Measurements from ENCODE around the gene PPFIA1. TPM values are rescaled to one million over a fixed set of nuclear protein-coding genes. Genes with fewer than 3 reads are reported as not detected.
A peak's percentile ranks its signal among the peaks of the same experiment; 100 is the strongest.

PPFIA1 gene
- total and polyA plus RNA-seq, 2 of the 13 experiments (the other 11 are each of a cell fraction or from before 2014, with no cell fraction given): 29.9 to 45.2 TPM

GRCh38 chr11:70419307-70420007, 149.0 kb downstream of the PPFIA1 start:
- no peak overlapping the region for H3K4me2 ChIP-seq (ENCODE audit: low read depth, low read length)
- CTCF ChIA-PET (ENCODE audit: low intra/inter-chr PET ratio, low total read pairs): no interaction called here
- POLR2A ChIA-PET: no interaction called here
- intact Hi-C loops (cut with micrococcal nuclease; ENCODE audit: unreplicated experiment): no loop called here
- H2AFZ ChIP-seq (ENCODE audit: low read length): no peak overlapping the region
- in situ Hi-C loops (cut with HindIII; ENCODE audit: extremely low pct_ligation_motif_present, low pct_unique_long_range_greater_than_20kb): no loop called here
- ATAC-seq: no peak
- no peak for FAIRE-seq
- no peak overlapping the region for H3K4me3 ChIP-seq (replicated peaks in 1 of 3; ENCODE audit: insufficient read depth in 1 of 3, low read depth in 2 of 3, low read length in 3 of 3)
- H3K9me3 ChIP-seq (ENCODE audit: low read length): no peaks in the 10 kb centered on the region
- no TSS peak for BruUV-seq (replicated peaks)
- DNase-seq (ENCODE audit: low spot score): no peak
- no peaks in the 10 kb centered on the region for H3K79me2 ChIP-seq (ENCODE audit: insufficient read depth, low read length)
- H3K9ac ChIP-seq (ENCODE audit: insufficient read depth, low read depth, low read length): no peak overlapping the region
- no peaks in the 10 kb centered on the region for H4K20me1 ChIP-seq (ENCODE audit: insufficient read depth, low read length)
- WGBS (ENCODE audit: low lambda C conversion rate): 97% methylated on average over 17 of the region's 17 CpGs
- no peak overlapping the region for H3K27ac ChIP-seq (ENCODE audit: extremely low read length, insufficient read depth, low read length)
- H3K4me1 ChIP-seq (ENCODE audit: insufficient read depth, low read length): no peaks in the 10 kb centered on the region
- no peaks in the 10 kb centered on the region for H3K27me3 ChIP-seq (ENCODE audit: control insufficient read depth in 1 of 2, insufficient read depth in 2 of 2, low read length in 2 of 2)
- peaks cover 49 to 87% of the 10 kb centered on the region in 2 experiments for H3K36me3 ChIP-seq (replicated peaks in 1 of 2; ENCODE audit: control insufficient read depth in 1 of 2, insufficient read depth in 2 of 2, low read length in 2 of 2)
- no peak for TF ChIP-seq MAF1 (CRISPR knock-in tag; IDR thresholded peaks at IDR 0.05; ENCODE audit: borderline replicate concordance)
- TF ChIP-seq ZNF770 (CRISPR knock-in tag; IDR thresholded peaks at IDR 0.05): 0 out of 2 replicates have a peak, but pooled peaks have one; percentile 11

- DNase-seq (ENCODE audit: low spot score): no peak
- Histone ChIP-seq H3K27me3 (ENCODE audit: control insufficient read depth in 1 of 2, insufficient read depth in 2 of 2, low read length in 2 of 2) (no peaks in the 10 kb centered on the region), H4K20me1 (ENCODE audit: insufficient read depth, low read length) (no peaks in the 10 kb centered on the region), H3K4me2 (ENCODE audit: low read depth, low read length) (no peak overlapping the region), H3K9ac (ENCODE audit: insufficient read depth, low read depth, low read length) (no peak overlapping the region), H2AFZ (ENCODE audit: low read length) (no peak overlapping the region), H3K4me1 (ENCODE audit: insufficient read depth, low read length) (no peaks in the 10 kb centered on the region), H3K79me2 (ENCODE audit: insufficient read depth, low read length) (no peaks in the 10 kb centered on the region), H3K9me3 (ENCODE audit: low read length) (no peaks in the 10 kb centered on the region), H3K4me3 (replicated peaks in 1 of 3; ENCODE audit: insufficient read depth in 1 of 3, low read depth in 2 of 3, low read length in 3 of 3) (no peak overlapping the region), H3K36me3 (replicated peaks in 1 of 2; ENCODE audit: control insufficient read depth in 1 of 2, insufficient read depth in 2 of 2, low read length in 2 of 2) (peaks cover 46 to 87% of the 10 kb centered on the region in 2 experiments), H3K27ac (ENCODE audit: extremely low read length, insufficient read depth, low read length) (no peak overlapping the region)
- ChIA-PET POLR2A (no interaction called here), CTCF (ENCODE audit: low intra/inter-chr PET ratio, low total read pairs) (no interaction called here)
- WGBS (ENCODE audit: low lambda C conversion rate): over 99% methylated on average over 14 of the region's 14 CpGs
- in situ Hi-C loops (cut with HindIII; ENCODE audit: extremely low pct_ligation_motif_present, low pct_unique_long_range_greater_than_20kb) (no loop called here), intact Hi-C loops (cut with micrococcal nuclease; ENCODE audit: unreplicated experiment) (no loop called here)
- ATAC-seq: no peak
- BruUV-seq (replicated peaks): TSS peak; percentile 45
- no peak for FAIRE-seq
- TF ChIP-seq SRY (CRISPR knock-in tag; IDR thresholded peaks at IDR 0.05) (no peak), GATAD2A (CRISPR knock-in tag; IDR thresholded peaks at IDR 0.05) (no peak), ZXDC (CRISPR knock-in tag; IDR thresholded peaks at IDR 0.05) (no peak), THRA (CRISPR knock-in tag; IDR thresholded peaks at IDR 0.05; ENCODE audit: borderline replicate concordance) (no peak), MED13 (CRISPR knock-in tag; IDR thresholded peaks at IDR 0.05) (no peak), PCBP1 (IDR thresholded peaks at IDR 0.05; ENCODE audit: borderline replicate concordance, low read depth, low read length) (no peak), XRCC5 (optimal IDR thresholded peaks at IDR 0.05; ENCODE audit: low read length) (no peak)
Measured at GRCh38 chr11:70420008-70420464, 149.5 kb downstream of the PPFIA1 start.

All from HepG2 (cell line).